Kasumi-1 (cell line): Measurements from ENCODE around the gene AMOTL2.
A peak's percentile ranks its signal among the peaks of the same experiment; 100 is the strongest.

ENCODE experiments used
- DNase-seq, 2 experiments: peaks; one replicate each; lab custom pipeline; 2025; lab: John Stamatoyannopoulos, UW

AMOTL2 gene

GRCh38 chr3:134366221-134366927 lies 7.9 kb downstream of the AMOTL2 start:
- DNase-seq, result no peak

- no peak for DNase-seq
These were observed 8.5 kb downstream of the AMOTL2 start for GRCh38 chr3:134365766-134366065.

- peak; percentile 62 to 65 for DNase-seq
These were observed 9.1 kb downstream of the AMOTL2 start for GRCh38 chr3:134364936-134365765.

DNA sequence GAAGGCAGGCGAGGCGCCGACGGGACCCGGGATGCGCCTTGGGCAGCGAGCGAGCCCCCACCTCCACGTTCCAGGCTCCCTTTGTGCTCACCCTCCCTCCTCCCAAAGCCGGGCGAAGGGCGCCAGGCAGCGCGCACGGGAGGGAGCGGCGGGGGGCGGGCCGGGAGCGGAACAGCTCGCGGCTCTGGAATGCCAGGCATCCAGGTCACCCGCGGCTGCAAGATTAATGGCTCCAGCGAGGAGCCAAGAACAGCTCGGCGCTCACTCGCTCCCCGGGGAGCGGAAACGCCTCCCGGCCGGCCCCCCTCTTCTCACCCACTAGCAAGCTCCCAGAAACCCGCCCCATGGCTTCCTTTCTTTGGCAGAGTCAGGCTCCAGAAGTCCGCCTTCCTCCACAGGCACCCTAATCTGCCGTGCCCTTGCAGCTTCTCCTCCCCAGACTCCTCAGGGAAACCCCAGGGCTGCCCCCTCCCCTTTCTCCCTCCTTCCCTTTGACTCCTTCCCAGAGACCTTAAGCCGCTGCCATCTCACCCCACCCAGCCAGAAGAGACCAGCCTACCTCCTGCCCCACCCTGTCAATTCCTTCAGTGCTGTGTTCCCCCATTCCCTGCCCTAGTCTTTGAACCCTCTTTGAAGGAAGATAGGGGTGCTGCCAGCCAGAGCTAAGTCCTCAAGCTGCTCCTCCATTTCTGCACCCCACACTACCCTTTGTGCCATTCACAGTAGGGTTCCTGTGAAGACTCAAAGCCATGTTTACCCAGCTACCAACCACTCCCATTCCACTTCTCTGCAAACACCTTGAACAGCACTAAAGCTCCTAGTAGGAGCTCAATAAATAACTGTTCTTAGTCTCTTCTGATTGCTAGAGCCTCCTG lies 9.9 kb downstream of the AMOTL2 start:
- DNase-seq, result peak; percentile 63 to 73

GRCh38 chr3:134363381-134363755 lies 10.9 kb downstream of the AMOTL2 start:
- DNase-seq, result no peak

DNA sequence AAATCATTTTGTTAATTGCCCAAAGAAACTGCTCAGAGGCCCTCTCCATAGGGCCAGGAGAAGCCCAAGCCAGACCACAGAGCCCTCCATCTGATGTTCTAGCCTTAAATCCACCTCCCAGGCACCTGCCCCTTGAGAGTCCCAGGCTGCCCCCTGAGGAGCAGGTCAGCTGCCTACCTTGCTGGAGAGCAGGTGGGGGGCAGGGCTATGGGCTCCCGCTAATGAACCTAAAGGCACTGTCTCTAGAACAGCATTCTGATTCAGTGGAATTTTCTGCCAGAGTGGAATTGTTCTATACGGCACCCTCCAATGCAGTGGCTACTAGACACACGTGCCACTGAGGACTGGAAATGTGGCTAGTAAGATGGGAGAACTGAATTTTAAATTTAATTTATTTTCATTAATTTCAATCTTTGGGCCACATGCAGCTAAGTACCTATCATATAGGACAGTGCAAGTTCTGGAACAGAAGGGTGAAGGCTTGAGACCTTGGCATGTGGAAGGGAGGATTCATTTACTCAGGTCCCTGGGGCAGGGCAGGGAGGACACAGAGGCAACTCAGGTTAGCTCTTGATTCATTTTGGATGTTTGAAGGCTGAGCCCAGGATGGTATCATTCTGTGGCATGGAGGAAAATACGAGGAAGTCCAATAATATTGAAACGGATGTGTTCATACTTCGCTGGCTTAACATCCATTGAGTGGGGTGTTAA lies 11.4 kb downstream of the AMOTL2 start:
- DNase-seq, result no peak

GRCh38 chr3:134362221-134362620 lies 12.0 kb downstream of the AMOTL2 start:
- no peak for DNase-seq

DNA sequence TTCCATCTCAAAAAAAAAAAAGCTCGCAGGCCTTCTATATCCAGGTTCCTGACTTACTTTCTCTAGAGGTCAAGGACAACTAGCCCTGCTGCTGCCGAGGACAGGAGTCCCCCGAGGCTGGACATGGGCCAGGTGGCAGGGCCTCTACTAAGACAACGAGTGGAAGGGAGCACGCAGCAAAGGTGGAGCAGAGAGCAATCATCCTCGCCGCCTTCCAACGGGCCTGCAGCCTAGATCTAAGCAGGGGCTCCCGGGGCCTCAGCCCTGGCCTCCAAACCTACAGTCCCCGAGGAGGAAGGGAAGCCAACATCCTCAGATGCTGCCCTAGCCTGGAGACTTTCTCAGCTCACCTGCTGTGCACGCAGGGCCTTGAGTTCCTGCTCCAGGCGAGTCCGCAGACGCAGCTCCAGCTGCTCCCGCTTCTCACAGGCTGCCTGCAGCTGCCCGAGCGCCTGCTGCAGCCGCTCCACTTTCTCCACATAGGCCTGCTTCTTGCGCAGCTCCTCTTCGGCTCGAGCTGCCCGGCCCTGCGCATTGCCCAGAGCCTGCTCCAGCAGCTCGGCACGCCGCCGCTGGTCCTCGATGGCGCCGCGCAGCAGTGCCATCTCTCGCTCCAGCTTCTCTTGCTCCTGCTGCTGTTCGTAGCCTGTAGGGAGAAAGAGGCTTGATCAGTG lies 12.9 kb downstream of the AMOTL2 start:
- DNase-seq, result no peak

DNA sequence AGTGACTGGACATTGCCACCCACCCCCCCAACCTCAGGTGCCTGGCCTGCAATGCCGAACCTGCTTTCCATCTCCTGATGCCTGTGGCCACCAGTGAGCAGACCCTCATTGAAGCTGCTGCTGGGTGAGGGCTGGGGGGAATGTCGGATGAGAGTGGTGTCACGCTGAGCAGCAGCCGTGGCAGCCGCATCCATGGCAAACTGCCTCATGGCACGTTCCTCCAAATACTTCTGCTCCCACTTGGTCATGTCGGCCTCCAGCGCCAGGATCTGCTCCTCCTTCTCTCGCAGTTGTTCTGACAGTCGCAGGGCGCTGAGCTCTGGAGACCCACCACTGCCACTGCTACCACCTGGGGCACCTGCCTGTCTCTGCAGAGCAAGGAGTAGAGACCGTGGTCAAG lies 14.2 kb downstream of the AMOTL2 start:
- DNase-seq, result no peak

DNA sequence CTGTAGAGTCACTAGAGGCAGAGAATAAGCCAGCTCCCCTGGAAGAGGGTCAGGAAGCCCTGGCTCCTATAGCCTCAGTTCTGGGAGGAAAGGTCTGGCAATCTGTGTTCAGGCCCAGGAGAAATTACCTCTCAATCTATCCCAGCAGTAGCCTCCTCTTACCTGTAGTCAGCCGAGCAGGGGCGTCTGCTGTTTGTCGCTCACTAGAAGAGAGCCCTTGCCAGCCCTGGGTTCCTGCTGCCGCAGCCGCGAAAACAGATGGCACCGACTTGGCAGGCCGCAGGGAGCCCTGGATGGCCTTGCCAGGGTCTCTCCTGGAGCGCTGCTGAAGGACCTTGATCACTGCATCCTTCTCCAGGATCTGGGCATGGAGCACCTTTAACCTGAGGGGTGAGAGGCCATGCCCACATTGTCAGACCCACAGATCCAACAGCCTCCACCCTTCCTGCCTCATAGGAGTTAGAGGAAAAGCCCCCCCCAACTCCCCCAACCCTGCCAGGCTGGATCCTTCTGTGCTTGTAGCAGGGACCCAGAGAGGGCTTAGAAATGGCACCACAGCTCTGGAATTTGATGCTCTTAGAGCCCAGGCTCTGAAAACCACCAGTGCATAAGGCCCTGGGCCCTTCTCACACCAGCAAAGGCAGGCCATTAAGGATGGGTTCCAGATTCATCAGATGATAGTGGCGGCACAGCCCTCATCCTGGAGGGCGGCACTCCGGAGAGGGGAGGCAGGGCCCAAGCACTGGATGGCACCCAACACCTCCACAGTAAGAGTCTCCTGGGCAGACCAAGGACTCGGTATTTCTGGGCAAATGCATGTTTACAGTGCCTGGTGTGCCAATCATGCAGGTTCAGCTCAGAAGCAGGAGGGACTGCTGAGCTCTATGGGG lies 14.9 kb downstream of the AMOTL2 start:
- DNase-seq, result no peak

DNA sequence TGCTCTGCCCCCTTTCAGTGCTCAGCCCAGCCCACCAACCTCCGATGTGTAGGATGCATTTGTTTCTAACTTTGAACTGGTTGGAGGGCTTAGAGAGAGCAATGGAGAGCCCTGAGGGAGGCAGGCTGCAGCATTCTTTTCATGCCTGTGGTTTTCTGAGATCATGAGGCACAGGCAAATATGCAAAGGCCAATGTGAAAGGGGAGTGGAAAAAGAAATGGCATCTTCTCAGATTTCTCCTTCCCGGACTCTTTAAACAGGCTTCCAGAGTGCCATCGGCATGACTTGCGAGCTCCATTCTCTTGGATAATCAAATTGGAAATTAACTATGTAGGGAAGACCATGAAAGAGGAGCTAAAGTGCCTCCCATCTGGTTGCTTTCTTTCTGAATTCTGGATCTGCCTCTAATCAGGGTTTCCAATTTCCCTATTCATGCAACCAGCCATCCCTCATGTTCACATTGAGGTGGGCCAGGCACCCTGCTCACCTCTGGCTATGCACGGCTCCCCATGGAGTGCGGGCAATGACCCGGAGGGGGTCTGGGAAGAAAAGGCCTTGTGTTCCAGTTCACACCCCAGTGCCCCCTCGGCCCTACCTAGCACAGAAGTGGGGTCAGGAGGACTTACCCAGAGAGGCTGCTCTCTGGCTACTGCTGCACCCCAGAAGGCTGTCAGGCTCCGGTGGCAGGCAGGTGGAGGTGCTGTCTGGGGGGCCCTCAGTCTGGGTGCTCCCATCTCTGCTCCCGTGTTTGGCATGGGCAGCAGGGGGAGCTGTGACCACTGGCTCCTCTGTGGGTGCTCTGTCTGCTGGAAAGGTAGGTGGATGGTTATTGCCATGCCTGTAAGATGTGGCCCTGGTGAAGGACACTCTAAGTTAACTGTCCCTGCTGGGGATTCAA lies 16.1 kb downstream of the AMOTL2 start:
- DNase-seq, result peak; percentile 8 to 10

DNA sequence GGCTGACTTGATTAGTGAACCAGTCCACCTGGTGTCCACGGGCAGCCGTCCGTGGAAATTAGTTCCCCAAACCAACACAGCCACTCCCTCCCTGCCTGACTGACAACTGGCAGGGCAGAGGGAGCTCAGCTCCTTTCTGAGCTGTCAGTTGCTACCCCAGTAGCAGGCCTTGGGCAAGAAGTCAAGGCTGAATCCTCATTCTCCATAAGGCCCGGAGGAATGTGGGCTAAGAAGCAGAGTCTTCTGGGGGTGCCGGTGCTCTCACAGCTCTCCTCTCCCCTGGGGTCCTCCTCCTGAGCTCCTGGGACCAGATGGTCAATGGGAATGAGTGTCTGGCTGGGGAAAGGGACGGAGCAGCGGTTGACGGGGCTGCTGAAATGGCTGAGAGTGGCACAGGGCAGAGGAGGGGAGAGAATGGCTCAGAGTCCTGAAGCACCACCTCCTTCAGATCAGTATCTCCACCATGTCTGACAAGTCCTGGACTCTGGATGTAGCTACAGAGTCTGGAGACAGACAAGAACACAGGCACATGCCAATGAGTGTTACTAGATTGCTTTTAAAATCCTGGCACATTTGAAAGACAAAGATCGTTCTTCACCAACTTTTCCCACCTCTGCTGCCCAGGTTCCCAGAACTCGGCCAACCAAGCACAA lies 16.9 kb downstream of the AMOTL2 start:
- no peak for DNase-seq

- no peak for DNase-seq
These were observed 17.7 kb downstream of the AMOTL2 start for GRCh38 chr3:134356411-134357040.

DNA sequence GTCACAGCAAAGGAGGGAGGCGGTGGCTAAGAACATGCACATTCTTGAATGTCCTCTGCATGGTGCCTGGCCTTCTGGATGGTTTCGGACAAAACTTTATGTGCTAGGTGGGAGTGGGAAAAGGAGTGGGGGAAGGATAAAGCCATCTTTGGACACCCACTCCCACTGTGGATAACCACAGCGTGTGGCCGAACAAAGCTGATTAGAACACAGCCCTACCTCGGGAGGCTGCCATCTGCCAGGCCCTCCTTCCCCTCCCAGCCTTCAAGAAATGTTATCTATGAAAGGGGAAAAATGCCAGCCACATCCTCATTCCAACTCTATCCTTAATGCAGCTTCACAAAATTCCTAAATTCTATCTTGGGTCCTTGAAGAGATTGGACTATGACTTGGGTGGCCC lies 18.8 kb downstream of the AMOTL2 start:
- no peak for DNase-seq

GRCh38 chr3:134354612-134355251 lies 19.5 kb downstream of the AMOTL2 start:
- no peak for DNase-seq

DNA sequence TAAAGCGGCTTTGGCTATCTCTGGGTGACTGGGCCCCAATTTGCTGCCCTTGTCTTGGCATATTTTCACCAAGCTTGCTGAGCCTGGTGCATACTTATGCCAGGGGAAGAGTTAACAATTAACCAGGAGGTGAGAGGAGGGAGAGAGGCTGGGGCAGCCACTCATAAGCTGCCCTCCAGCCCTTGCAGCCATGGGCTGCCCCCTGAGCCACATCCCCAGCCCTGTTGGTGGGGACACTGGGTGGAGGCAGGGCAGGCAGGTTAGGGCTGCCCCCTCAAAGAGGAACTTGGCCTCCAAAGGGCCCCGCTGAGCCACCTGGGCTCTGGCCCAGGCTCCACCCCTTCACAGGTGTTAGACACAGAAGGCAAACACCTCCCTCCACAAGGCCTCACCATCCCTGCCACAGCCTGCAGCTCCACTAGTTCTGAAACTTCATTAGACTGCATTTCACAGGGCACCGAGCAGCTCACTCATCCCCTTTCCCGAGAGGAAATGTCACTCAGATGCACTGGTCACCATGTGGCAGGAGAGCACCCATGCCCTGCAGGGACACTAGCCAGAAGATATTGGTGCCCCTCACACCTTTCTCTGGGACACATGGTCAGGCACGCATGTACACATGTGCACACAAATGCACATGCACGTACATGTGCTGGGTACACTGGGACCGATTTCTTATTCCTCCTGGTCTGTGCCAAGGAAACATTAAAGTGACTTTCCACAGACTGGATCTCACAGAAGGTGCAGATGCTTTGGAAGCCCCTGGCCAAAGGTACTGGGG lies 20.2 kb downstream of the AMOTL2 start:
- DNase-seq, result no peak

GRCh38 chr3:134353171-134353825 lies 20.9 kb downstream of the AMOTL2 start:
- no peak for DNase-seq
